Endothelial cell (in vitro differentiated cells): ENCODE results near the gene SMTNL2. TPM values are rescaled to one million over a fixed set of nuclear protein-coding genes. Genes with fewer than 3 reads are reported as not detected.

Experiments
- DNase-seq: peaks from one replicate; pipeline ENCODE4 v3.0.0; 2021; ENCODE audit warnings: low spot score
- H3K27ac Mint-ChIP-seq: one replicate; pipeline ENCODE4 v1.8.0; 2021; ENCODE audit warnings: mixed read lengths, inconsistent platforms; ENCODE audit not compliant: unreplicated experiment
- H3K27me3 Mint-ChIP-seq: one replicate; pipeline ENCODE4 v1.8.0; 2021; ENCODE audit warnings: mild to moderate bottlenecking, moderate library complexity, mixed read lengths, inconsistent platforms; ENCODE audit not compliant: unreplicated experiment
- H3K36me3 Mint-ChIP-seq: one replicate; pipeline ENCODE4 v1.8.0; 2021; ENCODE audit warnings: mild to moderate bottlenecking, low read depth, mixed read lengths, inconsistent platforms; ENCODE audit not compliant: unreplicated experiment
- H3K4me1 Mint-ChIP-seq: one replicate; pipeline ENCODE4 v1.8.0; 2021; ENCODE audit warnings: mild to moderate bottlenecking, mixed read lengths, inconsistent platforms; ENCODE audit not compliant: unreplicated experiment
- H3K4me3 Mint-ChIP-seq: one replicate; pipeline ENCODE4 v1.8.0; 2021; ENCODE audit warnings: mild to moderate bottlenecking, mixed read lengths, inconsistent platforms; ENCODE audit not compliant: unreplicated experiment
- H3K9me3 Mint-ChIP-seq: one replicate; pipeline ENCODE4 v1.8.0; 2021; ENCODE audit warnings: mixed read lengths, inconsistent platforms; ENCODE audit not compliant: unreplicated experiment
- CTCF ChIP-seq: fragments of 200-600 bp; sonication (generic); IDR thresholded peaks from one replicate; pipeline ENCODE4 v1.5.0; 2021; ENCODE audit warnings: antibody characterized with exemption; ENCODE audit not compliant: unreplicated experiment
- total RNA-seq: library from RNA; stranded (reverse); fragmentation: NEBNext Ultra II Directional; extraction: Animal tissue kit (Norgen Biotek cat#: 25700); gene quantifications from one replicate; pipeline ENCODE4 v1.2.1, GENCODE V29; 2021; ENCODE audit not compliant: unreplicated experiment

Gene SMTNL2
- total RNA-seq, 1 donor from 2014 or later: 0.59 TPM

- peak; percentile 2 for DNase-seq
- TF ChIP-seq CTCF: no peak
- Mint-ChIP-seq H3K4me1 (peaks cover 17% of the 10 kb centered on the region), H3K27ac (no peak overlapping the region), H3K4me3 (no peak overlapping the region), H3K9me3 (no peaks in the 10 kb centered on the region), H3K36me3 (peaks cover 4% of the 10 kb centered on the region), H3K27me3 (peaks cover 2% of the 10 kb centered on the region)
Observed at GRCh38 chr17:4605826-4606225, 21.5 kb downstream of the SMTNL2 start.

DNA sequence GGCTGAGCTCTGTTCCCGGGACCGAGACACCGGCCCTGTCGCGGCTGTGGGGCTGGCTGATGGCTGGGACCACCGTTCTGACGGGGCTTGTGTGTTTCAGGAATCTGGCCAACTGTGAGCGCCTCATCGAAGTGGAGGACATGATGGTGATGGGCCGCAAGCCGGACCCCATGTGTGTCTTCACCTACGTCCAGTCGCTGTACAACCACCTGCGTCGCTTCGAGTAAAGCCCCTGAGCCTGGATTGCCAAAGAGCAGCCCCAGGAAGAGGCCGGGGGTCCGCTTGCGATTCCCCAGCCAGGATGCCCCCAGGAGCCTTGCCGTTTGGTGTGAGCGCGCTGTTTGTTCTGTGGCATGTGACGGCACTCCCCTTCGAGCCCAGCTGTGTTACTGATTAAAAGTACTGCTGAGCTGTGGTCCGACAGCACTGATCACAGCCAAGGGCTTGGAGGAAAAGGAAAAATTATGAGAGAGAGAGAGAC lies 23.0 kb downstream of the SMTNL2 start:
- Mint-ChIP-seq H3K9me3 (no peaks in the 10 kb centered on the region), H3K36me3 (peaks cover 4% of the 10 kb centered on the region), H3K4me1 (peaks cover 17% of the 10 kb centered on the region), H3K4me3 (no peak overlapping the region), H3K27me3 (no peaks in the 10 kb centered on the region), H3K27ac (no peak overlapping the region)
- peak; percentile 2 for DNase-seq
- no peak for TF ChIP-seq CTCF

DNA sequence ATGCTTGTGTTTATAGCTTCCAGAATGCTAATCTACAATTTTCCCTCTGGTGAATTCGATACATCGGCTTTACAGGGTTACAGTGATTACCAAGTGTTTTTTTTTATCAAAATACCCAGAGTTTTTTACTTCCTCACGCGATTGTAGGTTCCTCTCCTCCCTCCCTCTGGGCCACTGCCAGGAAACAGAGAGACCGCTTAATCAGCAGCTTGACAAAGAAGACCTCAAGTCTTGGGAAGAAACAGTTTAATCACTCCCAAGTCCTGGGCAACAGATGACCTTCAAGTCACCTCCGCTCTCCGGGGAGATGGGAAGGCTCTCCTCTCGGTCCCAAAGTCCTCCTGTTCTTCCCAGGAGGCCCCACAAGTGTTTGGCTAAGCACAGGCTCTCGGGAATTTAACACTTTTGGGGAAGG lies 23.5 kb downstream of the SMTNL2 start:
- Mint-ChIP-seq H3K4me1 (peaks cover 17% of the 10 kb centered on the region), H3K4me3 (no peak overlapping the region)
- DNase-seq: peak; percentile 3

GRCh38 chr17:4609761-4610160 lies 25.4 kb downstream of the SMTNL2 start:
- TF ChIP-seq CTCF: no peak
- Mint-ChIP-seq H3K36me3 (peaks cover 4% of the 10 kb centered on the region), H3K27ac (no peak overlapping the region), H3K27me3 (no peaks in the 10 kb centered on the region), H3K4me1 (peaks cover 17% of the 10 kb centered on the region), H3K4me3 (no peak overlapping the region), H3K9me3 (no peaks in the 10 kb centered on the region)
- DNase-seq: no peak

More for the DNA sequence above, 23.5 kb downstream of the SMTNL2 start:
- Mint-ChIP-seq H3K27me3 (no peaks in the 10 kb centered on the region), H3K36me3 (peaks cover 4% of the 10 kb centered on the region), H3K27ac (no peak overlapping the region), H3K9me3 (no peaks in the 10 kb centered on the region)
- no peak for TF ChIP-seq CTCF

DNA sequence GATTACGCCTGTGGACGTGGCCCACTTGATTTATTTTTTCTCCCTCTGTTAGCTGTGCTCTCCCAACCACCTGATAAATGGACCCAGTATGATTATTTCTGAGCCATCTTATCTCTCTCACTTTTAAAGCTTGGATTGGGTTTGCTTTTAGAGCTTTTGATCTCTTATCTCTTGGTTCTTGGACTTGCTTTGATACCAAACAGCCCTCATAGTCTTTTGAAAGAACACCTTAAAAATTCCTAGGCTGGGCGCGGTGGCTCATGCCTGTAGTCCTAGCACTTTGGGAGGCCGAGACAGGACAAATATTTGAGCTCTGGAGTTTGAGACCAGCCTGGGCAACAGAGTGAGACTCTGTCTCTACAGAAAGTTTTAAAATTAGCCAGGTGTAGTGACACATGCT lies 25.8 kb downstream of the SMTNL2 start:
- DNase-seq: no peak
- peaks cover 4% of the 10 kb centered on the region for H3K36me3 Mint-ChIP-seq
- H3K27ac Mint-ChIP-seq: no peak overlapping the region
- H3K4me3 Mint-ChIP-seq: no peak overlapping the region
- H3K9me3 Mint-ChIP-seq: no peaks in the 10 kb centered on the region
- TF ChIP-seq CTCF: no peak
- H3K27me3 Mint-ChIP-seq: no peaks in the 10 kb centered on the region
- H3K4me1 Mint-ChIP-seq: peaks cover 17% of the 10 kb centered on the region
